ENCODE results near the gene CCDC61.

- TF ChIP-seq CTCF (IDR thresholded peaks at IDR 0.05) (no peak), POLR2A (IDR thresholded peaks at IDR 0.05) (no peak)
These were observed 19.1 kb upstream of the CCDC61 start for GRCh38 chr19:45976178-45976577.

Data from Peyer's patch (tissue), 4 donors.